ENCODE data around the gene MXRA5. TPM values are rescaled to one million over a fixed set of nuclear protein-coding genes. Genes with fewer than 3 reads are reported as not detected.

The MXRA5 gene, protein sequence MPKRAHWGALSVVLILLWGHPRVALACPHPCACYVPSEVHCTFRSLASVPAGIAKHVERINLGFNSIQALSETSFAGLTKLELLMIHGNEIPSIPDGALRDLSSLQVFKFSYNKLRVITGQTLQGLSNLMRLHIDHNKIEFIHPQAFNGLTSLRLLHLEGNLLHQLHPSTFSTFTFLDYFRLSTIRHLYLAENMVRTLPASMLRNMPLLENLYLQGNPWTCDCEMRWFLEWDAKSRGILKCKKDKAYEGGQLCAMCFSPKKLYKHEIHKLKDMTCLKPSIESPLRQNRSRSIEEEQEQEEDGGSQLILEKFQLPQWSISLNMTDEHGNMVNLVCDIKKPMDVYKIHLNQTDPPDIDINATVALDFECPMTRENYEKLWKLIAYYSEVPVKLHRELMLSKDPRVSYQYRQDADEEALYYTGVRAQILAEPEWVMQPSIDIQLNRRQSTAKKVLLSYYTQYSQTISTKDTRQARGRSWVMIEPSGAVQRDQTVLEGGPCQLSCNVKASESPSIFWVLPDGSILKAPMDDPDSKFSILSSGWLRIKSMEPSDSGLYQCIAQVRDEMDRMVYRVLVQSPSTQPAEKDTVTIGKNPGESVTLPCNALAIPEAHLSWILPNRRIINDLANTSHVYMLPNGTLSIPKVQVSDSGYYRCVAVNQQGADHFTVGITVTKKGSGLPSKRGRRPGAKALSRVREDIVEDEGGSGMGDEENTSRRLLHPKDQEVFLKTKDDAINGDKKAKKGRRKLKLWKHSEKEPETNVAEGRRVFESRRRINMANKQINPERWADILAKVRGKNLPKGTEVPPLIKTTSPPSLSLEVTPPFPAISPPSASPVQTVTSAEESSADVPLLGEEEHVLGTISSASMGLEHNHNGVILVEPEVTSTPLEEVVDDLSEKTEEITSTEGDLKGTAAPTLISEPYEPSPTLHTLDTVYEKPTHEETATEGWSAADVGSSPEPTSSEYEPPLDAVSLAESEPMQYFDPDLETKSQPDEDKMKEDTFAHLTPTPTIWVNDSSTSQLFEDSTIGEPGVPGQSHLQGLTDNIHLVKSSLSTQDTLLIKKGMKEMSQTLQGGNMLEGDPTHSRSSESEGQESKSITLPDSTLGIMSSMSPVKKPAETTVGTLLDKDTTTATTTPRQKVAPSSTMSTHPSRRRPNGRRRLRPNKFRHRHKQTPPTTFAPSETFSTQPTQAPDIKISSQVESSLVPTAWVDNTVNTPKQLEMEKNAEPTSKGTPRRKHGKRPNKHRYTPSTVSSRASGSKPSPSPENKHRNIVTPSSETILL (N-terminal part only)
- under 0.01 TPM in 1 of 2 replicates, not detected in the other for total RNA-seq

DNA sequence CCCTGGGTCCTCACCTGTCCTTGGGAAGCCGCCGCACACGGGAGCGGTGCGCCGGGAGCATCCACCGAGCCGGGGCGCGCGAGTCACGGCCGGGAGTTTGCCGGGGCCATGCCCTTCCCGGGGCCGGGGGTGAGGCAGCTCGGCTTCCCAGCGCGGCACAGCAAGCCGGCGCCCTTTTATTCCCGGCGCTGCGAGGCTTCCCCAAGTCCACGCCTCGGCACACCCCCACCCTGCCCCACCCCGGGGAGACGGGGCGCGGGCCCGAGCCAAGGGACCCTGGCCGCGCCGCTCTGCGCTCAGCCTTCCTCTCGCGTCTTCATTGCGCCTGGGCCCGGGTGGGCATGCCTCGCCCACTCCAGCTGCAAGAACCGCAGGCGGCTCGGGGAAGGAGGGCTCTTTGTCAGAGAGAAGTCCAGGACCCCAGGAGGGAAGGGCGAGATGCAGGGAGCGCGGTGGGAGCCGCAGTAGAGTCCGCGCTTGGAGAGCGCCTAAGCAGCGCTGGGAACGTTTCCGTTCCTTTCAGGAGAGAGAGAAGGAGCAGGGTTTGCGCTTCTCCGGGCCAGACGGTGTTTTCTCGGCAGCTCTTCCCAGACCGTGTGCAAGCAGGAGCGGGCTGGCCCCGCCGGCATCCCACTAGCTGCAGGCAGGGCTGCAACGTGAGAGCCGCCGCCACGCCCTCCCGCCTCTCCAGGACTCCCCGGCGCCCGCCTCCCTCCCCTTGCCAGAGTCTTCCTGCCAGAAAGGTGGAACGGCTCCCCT, at the start of gene MXRA5:
MXRA5 (minus strand) TSS at position 152 of the 759 bp plus-strand sequence. CDS start 2,819 bp downstream, outside the sequence.

